HEK293 (cell line): Measurements from ENCODE around the gene PROSER2.

Experiments used
- CTCF ChIA-PET: fragments of 350-600 bp; formaldehyde crosslinking; extraction: SDS; loops from one replicate; lab custom pipeline; 2021; ENCODE audit warnings: antibody characterized with exemption; lab: Yijun Ruan, JAX
- POLR2A ChIA-PET: fragments of 300-600 bp; formaldehyde crosslinking; extraction: SDS; loops from one replicate; lab custom pipeline; 2020; ENCODE audit warnings: antibody characterized with exemption, inconsistent platforms; lab: Yijun Ruan, JAX
- H3K27ac ChIP-seq: fragments of 200-500 bp; sonication (Bioruptor generic); 2 replicates; pipeline ENCODE4 v1.5.1; 2014; ENCODE audit warnings: low read depth, low read length, control low read depth, inconsistent platforms; ENCODE audit errors: extremely low read depth
- H3K36me3 ChIP-seq, 2 experiments: fragments of 200-500 bp in 1 of 2; sonication (Bioruptor generic) in 1 of 2; 1 replicate in 1 of 2; 2 replicates in 1 of 2; pipeline ENCODE4 v1.5.1; 2014 to 2017; ENCODE audit warnings: inconsistent platforms in 2 of 2, low read length in 2 of 2; ENCODE audit not compliant: control insufficient read depth in 2 of 2, insufficient read depth in 1 of 2
- H3K4me1 ChIP-seq: fragments of 200-500 bp; sonication (Bioruptor generic); 2 replicates; pipeline ENCODE4 v1.5.1; 2014; ENCODE audit warnings: mild to moderate bottlenecking, low read length, inconsistent platforms; ENCODE audit not compliant: control insufficient read depth, insufficient read depth
- H3K4me3 ChIP-seq: 2 replicates; pipeline ENCODE4 v1.5.1; 2011; ENCODE audit warnings: low read depth, mild to moderate bottlenecking, control low read depth, low read length, moderate library complexity
- H3K9me3 ChIP-seq: fragments of 200-500 bp; sonication (Bioruptor generic); 2 replicates; pipeline ENCODE4 v1.5.1; 2014; ENCODE audit warnings: low read depth, low read length, inconsistent platforms; ENCODE audit not compliant: control insufficient read depth, insufficient read depth
- BCL11B ChIP-seq: fragments of 450-650 bp; formaldehyde crosslinking; IDR thresholded peaks from 2 replicates; pipeline ENCODE4 v1.5.1; 2016; ENCODE audit warnings: low read depth, missing biosample characterization, missing genetic modification characterization
- GLIS2 ChIP-seq: fragments of 450-650 bp; formaldehyde crosslinking; IDR thresholded peaks from 2 replicates; pipeline ENCODE4 v1.5.1; 2016; ENCODE audit warnings: missing biosample characterization, missing genetic modification characterization
- IKZF3 ChIP-seq: fragments of 450-650 bp; IDR thresholded peaks from 2 replicates; pipeline ENCODE4 v1.5.0; 2018; ENCODE audit warnings: missing biosample characterization, mild to moderate bottlenecking, missing genetic modification characterization, moderate library complexity
- SCRT1 ChIP-seq: fragments of 450-650 bp; formaldehyde crosslinking; IDR thresholded peaks from 2 replicates; pipeline ENCODE4 v1.5.1; 2016; ENCODE audit warnings: missing biosample characterization, missing genetic modification characterization, borderline replicate concordance
- ZBTB20 ChIP-seq: fragments of 450-650 bp; formaldehyde crosslinking; IDR thresholded peaks from 2 replicates; pipeline ENCODE4 v1.5.1; 2016; ENCODE audit warnings: missing biosample characterization, missing genetic modification characterization
- ZBTB8A ChIP-seq: fragments of 450-650 bp; formaldehyde crosslinking; IDR thresholded peaks from 2 replicates; pipeline ENCODE4 v1.5.1; 2016; ENCODE audit warnings: missing biosample characterization, missing genetic modification characterization
- ZEB2 ChIP-seq: fragments of 450-650 bp; formaldehyde crosslinking; IDR thresholded peaks from 2 replicates; pipeline ENCODE4 v1.5.1; 2016; ENCODE audit warnings: missing biosample characterization, missing genetic modification characterization
- ZIC2 ChIP-seq: fragments of 450-650 bp; formaldehyde crosslinking; IDR thresholded peaks from 2 replicates; pipeline ENCODE4 v1.5.1; 2016; ENCODE audit warnings: missing biosample characterization, missing genetic modification characterization
- ZNF184 ChIP-seq: fragments of 450-650 bp; IDR thresholded peaks from 2 replicates; pipeline ENCODE4 v1.5.1; 2018; ENCODE audit warnings: missing biosample characterization, mild to moderate bottlenecking, missing genetic modification characterization
- ZNF23 ChIP-seq: fragments of 450-650 bp; formaldehyde crosslinking; IDR thresholded peaks from 2 replicates; pipeline ENCODE4 v1.5.1; 2016; ENCODE audit warnings: missing biosample characterization, missing genetic modification characterization, borderline replicate concordance
- ZNF335 ChIP-seq: fragments of 450-650 bp; formaldehyde crosslinking; conservative IDR thresholded peaks from 2 replicates; pipeline ENCODE4 v1.5.1; 2016; ENCODE audit warnings: missing biosample characterization, missing genetic modification characterization
- ZNF341 ChIP-seq: fragments of 450-650 bp; formaldehyde crosslinking; IDR thresholded peaks from 2 replicates; pipeline ENCODE4; 2016; ENCODE audit warnings: low read depth, missing biosample characterization, missing genetic modification characterization
- ZNF354C ChIP-seq: fragments of 450-650 bp; formaldehyde crosslinking; IDR thresholded peaks from 2 replicates; pipeline ENCODE4 v1.5.1; 2016; ENCODE audit warnings: missing biosample characterization, missing genetic modification characterization, low read depth, borderline replicate concordance
- ZNF37A ChIP-seq: fragments of 450-650 bp; IDR thresholded peaks from 2 replicates; pipeline ENCODE4 v1.5.1; 2018; ENCODE audit warnings: missing biosample characterization, missing genetic modification characterization
- ZNF391 ChIP-seq: fragments of 450-650 bp; formaldehyde crosslinking; IDR thresholded peaks from 2 replicates; pipeline ENCODE4 v1.5.1; 2016; ENCODE audit warnings: low read depth, missing biosample characterization, missing genetic modification characterization, borderline replicate concordance
- ZNF404 ChIP-seq: fragments of 450-650 bp; formaldehyde crosslinking; IDR thresholded peaks from 2 replicates; pipeline ENCODE4 v1.5.1; 2017; ENCODE audit warnings: missing biosample characterization, missing genetic modification characterization
- ZNF514 ChIP-seq: fragments of 450-650 bp; formaldehyde crosslinking; IDR thresholded peaks from 2 replicates; pipeline ENCODE4 v1.5.1; 2016; ENCODE audit warnings: missing biosample characterization, missing genetic modification characterization
- ZNF549 ChIP-seq: fragments of 450-650 bp; IDR thresholded peaks from 2 replicates; pipeline ENCODE4 v1.5.1; 2018; ENCODE audit warnings: missing biosample characterization, missing genetic modification characterization, mild to moderate bottlenecking, inconsistent platforms, moderate library complexity
- ZNF561 ChIP-seq: fragments of 450-650 bp; IDR thresholded peaks from 2 replicates; pipeline ENCODE4 v1.5.1; 2018; ENCODE audit warnings: missing biosample characterization, missing genetic modification characterization, borderline replicate concordance
- ZNF600 ChIP-seq: fragments of 450-650 bp; formaldehyde crosslinking; IDR thresholded peaks from 2 replicates; pipeline ENCODE4 v1.5.1; 2016; ENCODE audit warnings: missing biosample characterization, missing genetic modification characterization
- ZXDB ChIP-seq: fragments of 450-650 bp; formaldehyde crosslinking; IDR thresholded peaks from 2 replicates; pipeline ENCODE4 v1.5.1; 2016; ENCODE audit warnings: missing biosample characterization, missing genetic modification characterization
- TF ChIP-seq, protein P1 (sequence below): fragments of 450-650 bp; formaldehyde crosslinking; IDR thresholded peaks from 2 replicates; pipeline ENCODE4 v1.5.1; 2016; ENCODE audit warnings: missing biosample characterization, missing genetic modification characterization
- TF ChIP-seq, protein P2 (sequence below): fragments of 450-650 bp; formaldehyde crosslinking; IDR thresholded peaks from 2 replicates; pipeline ENCODE4 v1.5.1; 2016; ENCODE audit warnings: missing biosample characterization, missing genetic modification characterization
- TF ChIP-seq, protein P3 (sequence below): fragments of 450-650 bp; formaldehyde crosslinking; IDR thresholded peaks from 2 replicates; pipeline ENCODE4 v1.5.1; 2017; ENCODE audit warnings: missing biosample characterization, missing genetic modification characterization
- TF ChIP-seq, protein P4 (sequence below): fragments of 450-650 bp; formaldehyde crosslinking; optimal IDR thresholded peaks from 2 replicates; pipeline ENCODE3; 2016; ENCODE audit warnings: missing biosample characterization, mild to moderate bottlenecking, missing genetic modification characterization
- TF ChIP-seq, protein P5 (sequence below): fragments of 450-650 bp; formaldehyde crosslinking; IDR thresholded peaks from 2 replicates; pipeline ENCODE4 v1.5.1; 2016; ENCODE audit warnings: missing biosample characterization, missing genetic modification characterization, borderline replicate concordance

PROSER2 gene, protein sequence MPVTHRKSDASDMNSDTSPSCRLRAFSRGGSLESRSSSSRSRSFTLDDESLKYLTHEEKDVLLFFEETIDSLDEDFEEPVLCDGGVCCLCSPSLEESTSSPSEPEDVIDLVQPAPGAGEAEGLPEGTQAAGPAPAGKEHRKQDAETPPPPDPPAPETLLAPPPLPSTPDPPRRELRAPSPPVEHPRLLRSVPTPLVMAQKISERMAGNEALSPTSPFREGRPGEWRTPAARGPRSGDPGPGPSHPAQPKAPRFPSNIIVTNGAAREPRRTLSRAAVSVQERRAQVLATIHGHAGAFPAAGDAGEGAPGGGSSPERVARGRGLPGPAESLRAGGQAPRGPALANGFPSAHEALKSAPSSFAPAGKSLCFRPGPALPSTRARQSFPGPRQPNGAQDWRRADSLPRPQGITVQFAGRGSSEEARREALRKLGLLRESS

DNA sequence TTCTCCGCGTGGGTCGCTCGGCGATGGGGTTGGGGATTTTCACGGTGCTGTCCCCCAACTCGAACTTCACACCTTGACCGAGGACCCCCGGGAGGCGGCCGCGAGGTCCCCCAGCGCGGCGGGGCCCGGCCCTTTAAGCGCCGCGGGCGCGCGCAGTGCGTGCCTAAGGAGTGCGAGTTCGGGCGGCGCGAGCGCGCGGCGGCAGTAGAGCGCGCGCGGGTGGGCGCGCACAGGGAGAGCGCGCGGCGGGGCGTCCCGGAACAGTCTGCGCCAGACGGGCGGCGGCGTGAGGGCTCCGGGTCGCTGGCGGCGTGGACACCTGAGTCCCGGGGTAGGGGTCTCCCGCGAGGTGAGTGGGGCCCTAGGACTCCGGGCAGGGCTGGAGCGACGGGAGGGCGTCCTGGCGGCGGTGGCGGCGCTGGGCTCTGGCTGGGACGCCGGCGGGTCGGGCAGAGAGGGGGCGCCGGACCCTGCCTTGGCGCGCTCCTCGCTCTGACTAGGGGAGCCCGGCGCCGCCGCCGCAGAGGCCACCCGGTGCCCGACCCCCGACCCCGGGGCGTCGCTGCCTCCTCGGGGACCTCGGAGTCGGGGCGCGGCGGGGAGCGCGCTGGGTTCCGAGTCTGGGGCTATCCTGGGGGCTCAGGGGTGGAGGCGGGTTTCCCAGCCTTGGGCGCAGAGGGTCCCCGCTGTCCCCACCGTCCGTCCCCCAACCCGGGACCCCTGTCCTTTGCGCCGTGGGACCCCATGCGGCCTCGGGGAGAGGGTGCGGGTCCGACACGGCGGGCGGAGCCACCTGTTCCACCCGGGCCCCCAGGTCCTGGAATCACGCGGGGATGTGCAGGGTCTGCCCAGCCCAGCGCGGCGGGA, at the start of gene PROSER2:
Gene PROSER2 (plus strand): TSS at position 235 of the 867 bp plus-strand sequence. CDS start 28,722 bp downstream, outside the sequence.
- H3K4me3 ChIP-seq = peak within 1 kb of the TSS; percentile 90
- no peaks in the 10 kb centered on the region for H3K9me3 ChIP-seq
- ChIA-PET POLR2A (no interaction called here), CTCF (interaction anchor here (1.0 to 1.4 kb wide), 2 partner anchors 36 to 163 kb away, joined by 3 to 8 read pairs; no protein-coding TSS in a partner anchor)
- H3K4me1 ChIP-seq = peaks cover 9% of the 10 kb centered on the region; the same call in 1 of the 2 replicates
- no peaks in the 10 kb centered on the region for H3K36me3 ChIP-seq
- H3K27ac ChIP-seq = peak within 1 kb of the TSS; percentile 71; the same call in 1 of the 2 replicates
- TF ChIP-seq ZBTB20 (tag by site-specific recombination) = peak; percentile 26; the same call in 1 of the 2 replicates
- TF ChIP-seq, protein P1, sequence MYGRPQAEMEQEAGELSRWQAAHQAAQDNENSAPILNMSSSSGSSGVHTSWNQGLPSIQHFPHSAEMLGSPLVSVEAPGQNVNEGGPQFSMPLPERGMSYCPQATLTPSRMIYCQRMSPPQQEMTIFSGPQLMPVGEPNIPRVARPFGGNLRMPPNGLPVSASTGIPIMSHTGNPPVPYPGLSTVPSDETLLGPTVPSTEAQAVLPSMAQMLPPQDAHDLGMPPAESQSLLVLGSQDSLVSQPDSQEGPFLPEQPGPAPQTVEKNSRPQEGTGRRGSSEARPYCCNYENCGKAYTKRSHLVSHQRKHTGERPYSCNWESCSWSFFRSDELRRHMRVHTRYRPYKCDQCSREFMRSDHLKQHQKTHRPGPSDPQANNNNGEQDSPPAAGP = 0 out of 2 replicates have a peak, but pooled peaks have one; percentile 30
- TF ChIP-seq ZNF354C (tag by site-specific recombination) = no peak
- TF ChIP-seq, protein P2, sequence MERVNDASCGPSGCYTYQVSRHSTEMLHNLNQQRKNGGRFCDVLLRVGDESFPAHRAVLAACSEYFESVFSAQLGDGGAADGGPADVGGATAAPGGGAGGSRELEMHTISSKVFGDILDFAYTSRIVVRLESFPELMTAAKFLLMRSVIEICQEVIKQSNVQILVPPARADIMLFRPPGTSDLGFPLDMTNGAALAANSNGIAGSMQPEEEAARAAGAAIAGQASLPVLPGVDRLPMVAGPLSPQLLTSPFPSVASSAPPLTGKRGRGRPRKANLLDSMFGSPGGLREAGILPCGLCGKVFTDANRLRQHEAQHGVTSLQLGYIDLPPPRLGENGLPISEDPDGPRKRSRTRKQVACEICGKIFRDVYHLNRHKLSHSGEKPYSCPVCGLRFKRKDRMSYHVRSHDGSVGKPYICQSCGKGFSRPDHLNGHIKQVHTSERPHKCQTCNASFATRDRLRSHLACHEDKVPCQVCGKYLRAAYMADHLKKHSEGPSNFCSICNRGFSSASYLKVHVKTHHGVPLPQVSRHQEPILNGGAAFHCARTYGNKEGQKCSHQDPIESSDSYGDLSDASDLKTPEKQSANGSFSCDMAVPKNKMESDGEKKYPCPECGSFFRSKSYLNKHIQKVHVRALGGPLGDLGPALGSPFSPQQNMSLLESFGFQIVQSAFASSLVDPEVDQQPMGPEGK (tag by site-specific recombination) = peak; percentile 69
- no peak for TF ChIP-seq ZNF23
- TF ChIP-seq ZNF391 = 0 out of 2 replicates have a peak, but pooled peaks have one; percentile 23
- TF ChIP-seq ZXDB (tag by site-specific recombination) = peak; percentile 35; the same call in 1 of the 2 replicates
- no peak for TF ChIP-seq ZNF37A (tag by site-specific recombination)
- TF ChIP-seq ZEB2 (tag by site-specific recombination) = 0 out of 2 replicates have a peak, but pooled peaks have one; percentile 13
- TF ChIP-seq ZNF404 = no peak
- TF ChIP-seq BCL11B (tag by site-specific recombination) = 0 out of 2 replicates have a peak, but pooled peaks have one; percentile 22
- TF ChIP-seq ZNF184 (tag by site-specific recombination) = no peak
- peak; percentile 21; the same call in 1 of the 2 replicates for TF ChIP-seq IKZF3
- peak; percentile 38; the same call in 1 of the 2 replicates for TF ChIP-seq ZNF341 (tag by site-specific recombination)
- TF ChIP-seq ZNF335 (tag by site-specific recombination) = peak; percentile 43
- no peak for TF ChIP-seq ZNF514 (tag by site-specific recombination)
- TF ChIP-seq SCRT1 (tag by site-specific recombination) = peak; percentile 61; the same call in 1 of the 2 replicates
- TF ChIP-seq ZIC2 = peak; percentile 62
- TF ChIP-seq, protein P3, sequence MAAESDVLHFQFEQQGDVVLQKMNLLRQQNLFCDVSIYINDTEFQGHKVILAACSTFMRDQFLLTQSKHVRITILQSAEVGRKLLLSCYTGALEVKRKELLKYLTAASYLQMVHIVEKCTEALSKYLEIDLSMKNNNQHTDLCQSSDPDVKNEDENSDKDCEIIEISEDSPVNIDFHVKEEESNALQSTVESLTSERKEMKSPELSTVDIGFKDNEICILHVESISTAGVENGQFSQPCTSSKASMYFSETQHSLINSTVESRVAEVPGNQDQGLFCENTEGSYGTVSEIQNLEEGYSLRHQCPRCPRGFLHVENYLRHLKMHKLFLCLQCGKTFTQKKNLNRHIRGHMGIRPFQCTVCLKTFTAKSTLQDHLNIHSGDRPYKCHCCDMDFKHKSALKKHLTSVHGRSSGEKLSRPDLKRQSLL = no peak
- TF ChIP-seq ZNF600 = peak; percentile 43; the same call in 1 of the 2 replicates
- peak; percentile 74 for TF ChIP-seq GLIS2 (tag by site-specific recombination)
- TF ChIP-seq, protein P4, sequence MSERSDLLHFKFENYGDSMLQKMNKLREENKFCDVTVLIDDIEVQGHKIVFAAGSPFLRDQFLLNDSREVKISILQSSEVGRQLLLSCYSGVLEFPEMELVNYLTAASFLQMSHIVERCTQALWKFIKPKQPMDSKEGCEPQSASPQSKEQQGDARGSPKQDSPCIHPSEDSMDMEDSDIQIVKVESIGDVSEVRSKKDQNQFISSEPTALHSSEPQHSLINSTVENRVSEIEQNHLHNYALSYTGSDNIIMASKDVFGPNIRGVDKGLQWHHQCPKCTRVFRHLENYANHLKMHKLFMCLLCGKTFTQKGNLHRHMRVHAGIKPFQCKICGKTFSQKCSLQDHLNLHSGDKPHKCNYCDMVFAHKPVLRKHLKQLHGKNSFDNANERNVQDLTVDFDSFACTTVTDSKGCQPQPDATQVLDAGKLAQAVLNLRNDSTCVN (tag by site-specific recombination) = peak; percentile 74
- TF ChIP-seq ZNF561 (tag by site-specific recombination) = peak; percentile 84; the same call in 1 of the 2 replicates
- no peak for TF ChIP-seq ZNF549 (tag by site-specific recombination)
- peak; percentile 75 for TF ChIP-seq ZBTB8A (tag by site-specific recombination)
- TF ChIP-seq, protein P5, sequence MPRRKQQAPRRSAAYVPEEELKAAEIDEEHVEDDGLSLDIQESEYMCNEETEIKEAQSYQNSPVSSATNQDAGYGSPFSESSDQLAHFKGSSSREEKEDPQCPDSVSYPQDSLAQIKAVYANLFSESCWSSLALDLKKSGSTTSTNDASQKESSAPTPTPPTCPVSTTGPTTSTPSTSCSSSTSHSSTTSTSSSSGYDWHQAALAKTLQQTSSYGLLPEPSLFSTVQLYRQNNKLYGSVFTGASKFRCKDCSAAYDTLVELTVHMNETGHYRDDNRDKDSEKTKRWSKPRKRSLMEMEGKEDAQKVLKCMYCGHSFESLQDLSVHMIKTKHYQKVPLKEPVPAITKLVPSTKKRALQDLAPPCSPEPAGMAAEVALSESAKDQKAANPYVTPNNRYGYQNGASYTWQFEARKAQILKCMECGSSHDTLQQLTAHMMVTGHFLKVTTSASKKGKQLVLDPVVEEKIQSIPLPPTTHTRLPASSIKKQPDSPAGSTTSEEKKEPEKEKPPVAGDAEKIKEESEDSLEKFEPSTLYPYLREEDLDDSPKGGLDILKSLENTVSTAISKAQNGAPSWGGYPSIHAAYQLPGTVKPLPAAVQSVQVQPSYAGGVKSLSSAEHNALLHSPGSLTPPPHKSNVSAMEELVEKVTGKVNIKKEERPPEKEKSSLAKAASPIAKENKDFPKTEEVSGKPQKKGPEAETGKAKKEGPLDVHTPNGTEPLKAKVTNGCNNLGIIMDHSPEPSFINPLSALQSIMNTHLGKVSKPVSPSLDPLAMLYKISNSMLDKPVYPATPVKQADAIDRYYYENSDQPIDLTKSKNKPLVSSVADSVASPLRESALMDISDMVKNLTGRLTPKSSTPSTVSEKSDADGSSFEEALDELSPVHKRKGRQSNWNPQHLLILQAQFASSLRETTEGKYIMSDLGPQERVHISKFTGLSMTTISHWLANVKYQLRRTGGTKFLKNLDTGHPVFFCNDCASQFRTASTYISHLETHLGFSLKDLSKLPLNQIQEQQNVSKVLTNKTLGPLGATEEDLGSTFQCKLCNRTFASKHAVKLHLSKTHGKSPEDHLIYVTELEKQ (tag by site-specific recombination) = no peak
